H1 (cell line): Measurements from ENCODE around the gene CDH6. TPM values are rescaled to one million over a fixed set of nuclear protein-coding genes. Genes with fewer than 3 reads are reported as not detected.

Experiments used
- CTCF ChIA-PET: fragments of 300-600 bp; sonication (Branson Sonifier 250); formaldehyde crosslinking; loops from one replicate; lab custom pipeline; 2021; ENCODE audit not compliant: partially characterized antibody; lab: Charles Lee
- POLR2A ChIA-PET: fragments of 300-600 bp; sonication (Branson Sonifier 250); formaldehyde crosslinking; loops from one replicate; lab custom pipeline; 2021; ENCODE audit warnings: inconsistent platforms; ENCODE audit not compliant: partially characterized antibody; lab: Charles Lee
- DNase-seq, 2 experiments: peaks; one replicate each; pipeline versions ENCODE4 v3.0.0 to v3.0.0-alpha.2; 2010 to 2022; ENCODE audit warnings: low spot score in 2 of 2, low read depth in 1 of 2, mixed read lengths in 1 of 2
- FAIRE-seq: peaks from 2 replicates; lab custom pipeline; 2011; peaks lifted over from hg19 to GRCh38; lab: Jason Lieb, UNC
- H2AFZ ChIP-seq: 2 replicates; pipeline ENCODE4 v1.8.1; 2012; ENCODE audit warnings: low read length, inconsistent platforms
- H2AK5ac ChIP-seq: 2 replicates; pipeline ENCODE4 v1.6.1; 2013; ENCODE audit warnings: low read depth, low read length
- H2BK120ac ChIP-seq: replicated peaks from 2 replicates; pipeline ENCODE3; 2013; ENCODE audit warnings: low read depth, low read length, inconsistent platforms
- H2BK12ac ChIP-seq: 2 replicates; pipeline ENCODE4 v1.6.1; 2013; ENCODE audit warnings: low read depth, low read length
- H2BK15ac ChIP-seq: 2 replicates; pipeline ENCODE4 v1.6.1; 2013; ENCODE audit warnings: low read length
- H2BK20ac ChIP-seq: 2 replicates; pipeline ENCODE4 v1.6.1; 2013; ENCODE audit warnings: low read length
- H2BK5ac ChIP-seq: 2 replicates; pipeline ENCODE4 v1.6.1; 2013; ENCODE audit warnings: low read depth, low read length
- H3K14ac ChIP-seq: 2 replicates; pipeline ENCODE4 v1.6.1; 2013; ENCODE audit warnings: inconsistent platforms; ENCODE audit not compliant: insufficient read length
- H3K18ac ChIP-seq: 2 replicates; pipeline ENCODE4 v1.6.1; 2013; ENCODE audit warnings: low read length; ENCODE audit errors: extremely low read depth
- H3K23ac ChIP-seq: 2 replicates; pipeline ENCODE4 v1.6.1; 2013; ENCODE audit warnings: inconsistent platforms; ENCODE audit not compliant: insufficient read length
- H3K23me2 ChIP-seq: 2 replicates; pipeline ENCODE4 v1.6.1; 2013; ENCODE audit warnings: low read depth, low read length
- H3K27ac ChIP-seq: 2 replicates; pipeline ENCODE4 v1.6.1; 2011; ENCODE audit warnings: low read depth, low read length, inconsistent platforms
- H3K27me3 ChIP-seq, 4 experiments: replicated peaks in 1 of 4; 1 replicate in 1 of 4; 2 replicates in 3 of 4; pipeline versions ENCODE4 v1.6.1 to v1.8.1; 2011 to 2013; ENCODE audit warnings: low read length in 3 of 4, mild to moderate bottlenecking in 3 of 4, inconsistent platforms in 2 of 4, mixed read lengths in 2 of 4, moderate library complexity in 1 of 4; ENCODE audit not compliant: control insufficient read depth in 3 of 4, insufficient read depth in 3 of 4; ENCODE audit errors: extremely low read depth in 1 of 4
- H3K36me3 ChIP-seq, 4 experiments: 2 replicates each; pipeline versions ENCODE4 v1.6.1 to v1.8.1; 2011 to 2013; ENCODE audit warnings: mild to moderate bottlenecking in 4 of 4, low read length in 3 of 4, moderate library complexity in 2 of 4, control low read depth in 1 of 4, inconsistent platforms in 1 of 4; ENCODE audit not compliant: insufficient read depth in 4 of 4, control insufficient read depth in 2 of 4
- H3K4ac ChIP-seq: replicated peaks from 2 replicates; pipeline ENCODE3; 2013; ENCODE audit warnings: low read length, low read depth, mixed read lengths, inconsistent platforms; ENCODE audit not compliant: insufficient read length
- H3K4me1 ChIP-seq, 4 experiments: replicated peaks in 1 of 4; 1 replicate in 1 of 4; 2 replicates in 3 of 4; pipeline versions ENCODE4 v1.6.1 to v1.8.1; 2011 to 2013; ENCODE audit warnings: low read length in 3 of 4, inconsistent platforms in 2 of 4, mixed read lengths in 1 of 4; ENCODE audit not compliant: insufficient read depth in 4 of 4, control insufficient read depth in 3 of 4
- H3K4me2 ChIP-seq, 2 experiments: 2 replicates each; pipeline versions ENCODE4 v1.6.1 to v1.8.1; 2011 to 2013; ENCODE audit warnings: low read depth in 2 of 2, low read length in 2 of 2, control low read depth in 1 of 2, inconsistent platforms in 1 of 2, mild to moderate bottlenecking in 1 of 2; ENCODE audit not compliant: insufficient read depth in 1 of 2
- H3K4me3 ChIP-seq, 4 experiments: fragments of 200-600, 300-600 bp in 1 of 4; sonication (generic), shearing (Covaris generic), sonication (Bioruptor Twin) in 1 of 4; 2 replicates each; pipeline versions ENCODE4 v1.5.1 to v1.8.1; 2011 to 2016; ENCODE audit warnings: low read length in 4 of 4, low read depth in 3 of 4, control low read depth in 2 of 4, inconsistent platforms in 2 of 4, mild to moderate bottlenecking in 2 of 4, mixed read lengths in 1 of 4, moderate library complexity in 1 of 4; ENCODE audit not compliant: insufficient read depth in 2 of 4; ENCODE audit errors: extremely low read depth in 1 of 4
- H3K56ac ChIP-seq: replicated peaks from 2 replicates; pipeline ENCODE3; 2013; ENCODE audit warnings: low read depth, mild to moderate bottlenecking, mixed read lengths, low read length, inconsistent platforms; ENCODE audit not compliant: insufficient read length
- H3K79me1 ChIP-seq: 2 replicates; pipeline ENCODE4 v1.6.1; 2013; ENCODE audit warnings: low read depth, low read length, control low read depth
- H3K79me2 ChIP-seq, 2 experiments: 2 replicates each; pipeline versions ENCODE4 v1.6.1 to v1.8.1; 2012 to 2013; ENCODE audit warnings: low read length in 2 of 2, mild to moderate bottlenecking in 2 of 2, inconsistent platforms in 1 of 2; ENCODE audit not compliant: insufficient read depth in 2 of 2, control insufficient read depth in 1 of 2
- H3K9ac ChIP-seq, 4 experiments: replicated peaks in 1 of 4; 1 replicate in 1 of 4; 2 replicates in 3 of 4; pipeline versions ENCODE4 v1.6.1 to v1.8.1; 2011 to 2013; ENCODE audit warnings: low read depth in 3 of 4, low read length in 3 of 4, control low read depth in 2 of 4, mild to moderate bottlenecking in 2 of 4, moderate library complexity in 2 of 4, inconsistent platforms in 1 of 4; ENCODE audit errors: extremely low read depth in 1 of 4
- H3K9me3 ChIP-seq, 2 experiments: 2 replicates each; pipeline versions ENCODE4 v1.6.1 to v1.8.1; 2012 to 2013; ENCODE audit warnings: mild to moderate bottlenecking in 2 of 2, moderate library complexity in 2 of 2, control low read depth in 1 of 2, inconsistent platforms in 1 of 2, low read depth in 1 of 2, low read length in 1 of 2, mixed read lengths in 1 of 2; ENCODE audit not compliant: insufficient read depth in 2 of 2
- H4K20me1 ChIP-seq, 2 experiments: replicated peaks in 1 of 2; 2 replicates each; pipeline versions ENCODE3 to v1.8.1; 2011 to 2013; ENCODE audit warnings: inconsistent platforms in 2 of 2, low read length in 2 of 2, mild to moderate bottlenecking in 1 of 2; ENCODE audit not compliant: insufficient read depth in 2 of 2, control insufficient read depth in 1 of 2
- H4K5ac ChIP-seq: 2 replicates; pipeline ENCODE4 v1.6.1; 2013; ENCODE audit warnings: low read length, low read depth, mixed read lengths, inconsistent platforms; ENCODE audit not compliant: insufficient read length
- H4K8ac ChIP-seq: 2 replicates; pipeline ENCODE4 v1.8.0; 2013; ENCODE audit warnings: mild to moderate bottlenecking, moderate library complexity, low read length, inconsistent platforms; ENCODE audit not compliant: insufficient read depth; ENCODE audit errors: extremely low read depth
- H4K91ac ChIP-seq: replicated peaks from 2 replicates; pipeline ENCODE3; 2013; ENCODE audit warnings: low read length, mixed read lengths, inconsistent platforms; ENCODE audit not compliant: insufficient read length
- WGBS, 2 experiments: shearing (Covaris generic) in 1 of 2; methylation state at CpG; one replicate each; pipeline versions ENCODE4 v1.1.6 to v1.1.7; 2013 to 2015; ENCODE audit warnings: low lambda C conversion rate in 2 of 2, mixed read lengths in 2 of 2, inconsistent platforms in 1 of 2, low coverage in 1 of 2, missing lambda C conversion rate in 1 of 2; ENCODE audit not compliant: insufficient replicate concordance in 2 of 2, insufficient coverage in 1 of 2, insufficient read length in 1 of 2; ENCODE audit errors: extremely low coverage in 1 of 2, missing lambda C conversion rate in 1 of 2; 5-methylcytosine and 5-hydroxymethylcytosine counted together
- polyA plus RNA-seq, 7 experiments: library from polyadenylated mRNA; depleted of rRNA in 3 of 7; stranded (reverse) in 5 of 7; unstranded in 2 of 7; fragments of >200 nt in 5 of 7; fragments of 200-250 nt in 2 of 7; gene quantifications; 1 replicate in 5 of 7; 2 replicates in 1 of 7; 4 replicates in 1 of 7; pipeline versions ENCODE4 v1.2.1 to v1.2.3, GENCODE V29; 2011 to 2013; ENCODE audit warnings: missing spikeins in 2 of 7, mixed read lengths in 2 of 7
- total RNA-seq: library from RNA; stranded (reverse); fragmentation: NEBNext Ultra II Directional; extraction: Animal tissue kit (Norgen Biotek cat#: 25700); gene quantifications from 2 replicates; pipeline ENCODE4 v1.2.1, GENCODE V29; 2021

CDH6 gene
- total and polyA plus RNA-seq, 2 of the 8 experiments (the other 6 are each of a cell fraction or from before 2014, with no cell fraction given): 1.4 to 1.9 TPM

DNA sequence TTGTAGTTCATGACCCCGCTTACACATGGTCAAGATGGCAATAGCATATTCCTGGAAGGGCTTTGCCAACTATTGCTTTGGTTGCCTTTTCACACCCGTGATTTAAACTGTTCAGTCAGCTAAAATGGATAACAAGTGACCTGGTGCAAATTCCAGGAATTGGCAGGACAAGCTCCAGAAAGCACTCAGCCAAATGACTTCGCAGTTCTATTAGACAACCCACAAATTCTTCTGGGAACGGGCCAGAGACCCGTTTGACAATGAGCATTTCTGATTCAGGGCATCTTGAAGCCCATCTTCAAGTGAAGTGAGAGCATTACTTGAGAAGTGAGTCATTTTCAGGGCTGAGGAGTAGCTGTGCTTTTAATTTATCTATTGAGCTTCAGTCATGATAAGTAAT lies 173.5 kb downstream of the CDH6 start:
- ChIA-PET CTCF (interaction anchor here (1.0 kb wide), 1 partner anchor 43 kb away, joined by 3 read pairs; no protein-coding TSS in a partner anchor), POLR2A (no interaction called here)
- peaks cover 0 to 4% (median 2%) of the 10 kb centered on the region in 4 experiments; a peak in 2 of 7 replicates for H3K4me1 ChIP-seq
- H3K4me2 ChIP-seq: no peak overlapping the region
- H3K79me2 ChIP-seq: no peaks in the 10 kb centered on the region
- H3K4ac ChIP-seq: no peak overlapping the region
- H4K20me1 ChIP-seq: no peaks in the 10 kb centered on the region
- H3K14ac ChIP-seq: no peak overlapping the region
- no peak overlapping the region for H2AK5ac ChIP-seq
- no peak overlapping the region for H3K4me3 ChIP-seq
- H4K5ac ChIP-seq: no peak overlapping the region
- FAIRE-seq (no peak), DNase-seq (no peak)
- H3K23me2 ChIP-seq: peaks cover 5% of the 10 kb centered on the region; the same call in 1 of the 2 replicates
- 98% methylated on average over 5 of the region's 5 CpGs; no CpG with 5 or more reads in 1 of the 2 experiments for WGBS, 2 experiments
- no peak overlapping the region for H2BK12ac ChIP-seq
- H3K36me3 ChIP-seq: no peaks in the 10 kb centered on the region
- no peak overlapping the region for H3K56ac ChIP-seq
- H3K27me3 ChIP-seq: no peaks in the 10 kb centered on the region
- no peak overlapping the region for H2BK20ac ChIP-seq
- no peak overlapping the region for H4K8ac ChIP-seq
- H2AFZ ChIP-seq: no peak overlapping the region
- H3K79me1 ChIP-seq: no peaks in the 10 kb centered on the region
- H2BK15ac ChIP-seq: no peak overlapping the region
- H2BK5ac ChIP-seq: no peak overlapping the region
- no peak overlapping the region for H4K91ac ChIP-seq
- no peak overlapping the region for H3K23ac ChIP-seq
- H3K9me3 ChIP-seq: no peaks in the 10 kb centered on the region
- no peak overlapping the region for H3K18ac ChIP-seq
- H3K9ac ChIP-seq: no peak overlapping the region
- no peak overlapping the region for H2BK120ac ChIP-seq
- H3K27ac ChIP-seq: no peak overlapping the region
